GM12878 (cell line): ENCODE measurements around the gene CD34.

Experiments
- EP300 ChIP-seq, 2 experiments: fragments of 150-350 bp in 1 of 2; IDR thresholded peaks; 2 replicates each; pipeline ENCODE4 v1.6.1; 2011 to 2012; ENCODE audit warnings: low read depth in 2 of 2, low read length in 2 of 2, borderline replicate concordance in 1 of 2, improper control_type of control experiment in 1 of 2, inconsistent platforms in 1 of 2; ENCODE audit not compliant: control insufficient read depth in 1 of 2
- RAD21 ChIP-seq: IDR thresholded peaks from 2 replicates; pipeline ENCODE4 v1.6.1; 2011; ENCODE audit warnings: mild to moderate bottlenecking, low read depth, low read length, moderate library complexity; ENCODE audit not compliant: insufficient read depth
- USF1 ChIP-seq: IDR thresholded peaks from 2 replicates; pipeline ENCODE4 v1.6.1; 2011; ENCODE audit warnings: borderline replicate concordance, low read depth, mild to moderate bottlenecking, moderate library complexity, mixed read lengths, low read length; ENCODE audit not compliant: insufficient read depth; ENCODE audit errors: extremely low read length

- TF ChIP-seq RAD21 (no peak), EP300 (IDR thresholded peaks at IDR 0.05; ENCODE audit: borderline replicate concordance in 1 of 2, control insufficient read depth in 1 of 2, low read depth in 2 of 2, low read length in 2 of 2) (no peak), USF1 (no peak)
These were observed 17.0 kb downstream of the CD34 start for GRCh38 chr1:207893737-207894582.
